Measurements from ENCODE around the gene RBM26. TPM values are rescaled to one million over a fixed set of nuclear protein-coding genes. Genes with fewer than 3 reads are reported as not detected.

The RBM26 gene
- total and polyA plus RNA-seq, 2 of the 4 experiments (the other 2 are of a cell fraction): 17.6 to 18.1 TPM

GRCh38 chr13:79440958-79441528, 35.0 kb upstream of the RBM26 start:
- H3K4me1 ChIP-seq (ENCODE audit: control insufficient read depth, insufficient read depth, low read length): no peaks in the 10 kb centered on the region
- BruUV-seq (replicated peaks): no TSS peak
- ChIA-PET CTCF (no interaction called here), POLR2A (ENCODE audit: unreplicated experiment) (no interaction called here)
- H3K4me3 ChIP-seq (ENCODE audit: insufficient read depth, low read depth, low read length): no peak overlapping the region
- H3K9ac ChIP-seq (ENCODE audit: low read depth, low read length): no peak overlapping the region
- H3K36me3 ChIP-seq (ENCODE audit: control insufficient read depth, insufficient read depth, low read length): no peaks in the 10 kb centered on the region
- H4K20me1 ChIP-seq (ENCODE audit: insufficient read depth, low read length): no peaks in the 10 kb centered on the region
- in situ Hi-C loops (cut with MboI; ENCODE audit: low sequenced_read_pairs) (no loop called here), intact Hi-C loops (cut with micrococcal nuclease) (no loop called here), dilution Hi-C loops (cut with HindIII; ENCODE audit: low sequenced_read_pairs, unreplicated experiment) (loop anchor here (25.0 kb wide), 1 partner anchor 96 kb away; no protein-coding TSS in a partner anchor)
- no peak overlapping the region for H3K14ac ChIP-seq (replicated peaks; ENCODE audit: low read depth, low read length)
- H2AK5ac ChIP-seq (ENCODE audit: low read depth, low read length): no peak overlapping the region
- no peak overlapping the region for H2AFZ ChIP-seq (replicated peaks; ENCODE audit: low read length, poor library complexity)
- no peak overlapping the region for H3K56ac ChIP-seq (ENCODE audit: extremely low read depth, insufficient read depth, low read length)
- no peak overlapping the region for H4K8ac ChIP-seq (ENCODE audit: low read depth in 2 of 2, low read length in 2 of 2)
- no peaks in the 10 kb centered on the region for H3K9me1 ChIP-seq (ENCODE audit: insufficient read depth, low read length)
- no peaks in the 10 kb centered on the region for H3K27me3 ChIP-seq (ENCODE audit: control insufficient read depth, insufficient read depth, low read length)
- H2BK20ac ChIP-seq (ENCODE audit: low read depth, low read length): no peak overlapping the region
- ATAC-seq (ENCODE audit: low read depth) (no peak), DNase-seq (no peak)
- no peak overlapping the region for H4K91ac ChIP-seq (ENCODE audit: insufficient read depth, low read depth, low read length)
- TF ChIP-seq FOS (IDR thresholded peaks at IDR 0.05; ENCODE audit: low read depth, low read length) (no peak), CEBPB (IDR thresholded peaks at IDR 0.05; ENCODE audit: low read depth, low read length) (no peak), MAZ (IDR thresholded peaks at IDR 0.05; ENCODE audit: borderline replicate concordance, low read depth, low read length) (no peak), CHD1 (IDR thresholded peaks at IDR 0.05; ENCODE audit: low read depth, low read length) (no peak), MAFK (IDR thresholded peaks at IDR 0.05; ENCODE audit: low read depth, low read length) (no peak), NFE2L2 (IDR thresholded peaks at IDR 0.05; ENCODE audit: low read depth, low read length) (no peak), RFX5 (IDR thresholded peaks at IDR 0.05; ENCODE audit: low read depth, low read length) (no peak), MXI1 (IDR thresholded peaks at IDR 0.05; ENCODE audit: borderline replicate concordance, low read depth, low read length) (no peak), SMC3 (IDR thresholded peaks at IDR 0.05; ENCODE audit: low read depth, low read length) (no peak), RAD21 (IDR thresholded peaks at IDR 0.05; ENCODE audit: low read length) (no peak), BHLHE40 (IDR thresholded peaks at IDR 0.05; ENCODE audit: low read depth, low read length) (no peak), RCOR1 (IDR thresholded peaks at IDR 0.05; ENCODE audit: insufficient replicate concordance, low read length) (no peak), USF2 (IDR thresholded peaks at IDR 0.05; ENCODE audit: low read depth, low read length) (no peak)
- TF ChIP-seq, protein P1, sequence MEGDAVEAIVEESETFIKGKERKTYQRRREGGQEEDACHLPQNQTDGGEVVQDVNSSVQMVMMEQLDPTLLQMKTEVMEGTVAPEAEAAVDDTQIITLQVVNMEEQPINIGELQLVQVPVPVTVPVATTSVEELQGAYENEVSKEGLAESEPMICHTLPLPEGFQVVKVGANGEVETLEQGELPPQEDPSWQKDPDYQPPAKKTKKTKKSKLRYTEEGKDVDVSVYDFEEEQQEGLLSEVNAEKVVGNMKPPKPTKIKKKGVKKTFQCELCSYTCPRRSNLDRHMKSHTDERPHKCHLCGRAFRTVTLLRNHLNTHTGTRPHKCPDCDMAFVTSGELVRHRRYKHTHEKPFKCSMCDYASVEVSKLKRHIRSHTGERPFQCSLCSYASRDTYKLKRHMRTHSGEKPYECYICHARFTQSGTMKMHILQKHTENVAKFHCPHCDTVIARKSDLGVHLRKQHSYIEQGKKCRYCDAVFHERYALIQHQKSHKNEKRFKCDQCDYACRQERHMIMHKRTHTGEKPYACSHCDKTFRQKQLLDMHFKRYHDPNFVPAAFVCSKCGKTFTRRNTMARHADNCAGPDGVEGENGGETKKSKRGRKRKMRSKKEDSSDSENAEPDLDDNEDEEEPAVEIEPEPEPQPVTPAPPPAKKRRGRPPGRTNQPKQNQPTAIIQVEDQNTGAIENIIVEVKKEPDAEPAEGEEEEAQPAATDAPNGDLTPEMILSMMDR (conservative IDR thresholded peaks at IDR 0.05; ENCODE audit: low read depth, low read length): no peak
- H4K5ac ChIP-seq (ENCODE audit: low read depth, low read length): no peak overlapping the region
- H3K4ac ChIP-seq (ENCODE audit: low read depth, low read length): no peak overlapping the region
- H2BK15ac ChIP-seq (ENCODE audit: low read depth, low read length): no peak overlapping the region
- H2BK5ac ChIP-seq (ENCODE audit: low read depth, low read length, poor library complexity, severe bottlenecking): no peak overlapping the region
- no peak overlapping the region for H3K23ac ChIP-seq (ENCODE audit: low read depth, low read length)
- no peak overlapping the region for H3K4me2 ChIP-seq (ENCODE audit: low read depth, low read length)
- no peak overlapping the region for H3K27ac ChIP-seq (ENCODE audit: insufficient read depth, low read length)
- no peak overlapping the region for H3K18ac ChIP-seq (ENCODE audit: low read depth, low read length)
- WGBS, 2 experiments (ENCODE audit: extremely low coverage in 2 of 2, insufficient read length in 1 of 2): 87% methylated on average over 3 of the region's 5 CpGs; no CpG with 5 or more reads in 1 of the 2 experiments
- no peak overlapping the region for H2AK9ac ChIP-seq (replicated peaks; ENCODE audit: low read depth, low read length, poor library complexity)
- H3K9me3 ChIP-seq (ENCODE audit: control insufficient read depth, insufficient read depth, low read length): no peaks in the 10 kb centered on the region
- no peaks in the 10 kb centered on the region for H3K79me1 ChIP-seq (ENCODE audit: low read depth in 1 of 2, low read length in 2 of 2)
- no peak overlapping the region for H2BK120ac ChIP-seq (ENCODE audit: low read depth, low read length)

Data from IMR-90 (cell line).